Measurements from ENCODE around the gene TSSK3. TPM values are rescaled to one million over a fixed set of nuclear protein-coding genes. Genes with fewer than 3 reads are reported as not detected.
"Not testable (repeated sequence)": the region's sequence is repeated elsewhere in the genome, so short reads cannot be mapped to it uniquely, and the experiment has no call there.

Gene TSSK3
- total RNA-seq, 3 donors from 2014 or later: 1.8 to 3.6 (median 2.3) TPM

- H3K9me3 ChIP-seq: no peaks in the 10 kb centered on the region
- H3K4me1 ChIP-seq (ENCODE audit: low read depth): peaks cover 9% of the 10 kb centered on the region
- H3K36me3 ChIP-seq (ENCODE audit: low read depth): no peaks in the 10 kb centered on the region
- no peak overlapping the region for H3K4me3 ChIP-seq
- intact Hi-C loops (cut with DNase I, micrococcal nuclease): no loop called here
- ATAC-seq (no peak), DNase-seq (peak in 1 of 3 donors; percentile 35)
- no peak for TF ChIP-seq CTCF (IDR thresholded peaks at IDR 0.05)
Observed at GRCh38 chr1:32353886-32354570, 8.3 kb upstream of the TSSK3 start.

- H3K4me1 ChIP-seq (ENCODE audit: low read depth); H3K4me3 ChIP-seq; intact Hi-C loops (cut with DNase I, micrococcal nuclease); H3K9me3 ChIP-seq; ATAC-seq; H3K36me3 ChIP-seq (ENCODE audit: low read depth): not testable (repeated sequence)
- peak in 1 of 3 donors; percentile 3 for DNase-seq
Observed at GRCh38 chr1:32355778-32356177, 6.6 kb upstream of the TSSK3 start.

- no peak for TF ChIP-seq CTCF (IDR thresholded peaks at IDR 0.05)
- Histone ChIP-seq H3K4me3 (no peak overlapping the region), H3K4me1 (ENCODE audit: low read depth) (peaks cover 14% of the 10 kb centered on the region), H3K36me3 (ENCODE audit: low read depth) (no peaks in the 10 kb centered on the region), H3K9me3 (no peaks in the 10 kb centered on the region)
- ATAC-seq: no peak
- DNase-seq: no peak
- intact Hi-C loops (cut with DNase I, micrococcal nuclease): no loop called here
Observed at GRCh38 chr1:32356478-32356877, 5.9 kb upstream of the TSSK3 start.

- Histone ChIP-seq H3K4me3 (no peak overlapping the region), H3K9me3 (no peaks in the 10 kb centered on the region), H3K36me3 (ENCODE audit: low read depth) (no peaks in the 10 kb centered on the region), H3K4me1 (ENCODE audit: low read depth) (peaks cover 18% of the 10 kb centered on the region)
- ATAC-seq (no peak), DNase-seq (peak in 1 of 3 donors; percentile 9)
- TF ChIP-seq CTCF (IDR thresholded peaks at IDR 0.05): no peak
- intact Hi-C loops (cut with DNase I, micrococcal nuclease): no loop called here
Observed at GRCh38 chr1:32357614-32358013, 4.7 kb upstream of the TSSK3 start.

- no peaks in the 10 kb centered on the region for H3K9me3 ChIP-seq
- DNase-seq: no peak
- no peaks in the 10 kb centered on the region for H3K36me3 ChIP-seq (ENCODE audit: low read depth)
- no peak for TF ChIP-seq CTCF (IDR thresholded peaks at IDR 0.05)
- H3K4me3 ChIP-seq: no peak overlapping the region
- peaks cover 17% of the 10 kb centered on the region for H3K4me1 ChIP-seq (ENCODE audit: low read depth)
- intact Hi-C loops (cut with DNase I, micrococcal nuclease): no loop called here
- no peak for ATAC-seq
Observed at GRCh38 chr1:32358435-32358834, 3.9 kb upstream of the TSSK3 start.

- ATAC-seq: no peak
- Histone ChIP-seq H3K4me1 (ENCODE audit: low read depth) (peaks cover 17% of the 10 kb centered on the region), H3K4me3 (no peak overlapping the region), H3K36me3 (ENCODE audit: low read depth) (peaks cover 3% of the 10 kb centered on the region), H3K9me3 (no peaks in the 10 kb centered on the region)
- TF ChIP-seq CTCF (IDR thresholded peaks at IDR 0.05): no peak
- intact Hi-C loops (cut with DNase I, micrococcal nuclease): no loop called here
- no peak for DNase-seq
Observed at GRCh38 chr1:32361308-32361673, 1.0 kb upstream of the TSSK3 start.

Data from mucosa of descending colon (tissue), 3 donors.